ENCODE data around the gene LRP10. TPM values are rescaled to one million over a fixed set of nuclear protein-coding genes. Genes with fewer than 3 reads are reported as not detected.

LRP10 gene
- total RNA-seq, 1 experiment from 2014 or later, result 29.6 TPM

- Mint-ChIP-seq H3K36me3 (ENCODE audit: insufficient read depth, unreplicated experiment) (no peaks in the 10 kb centered on the region), H3K9me3 (ENCODE audit: unreplicated experiment) (no peaks in the 10 kb centered on the region), H3K4me1 (ENCODE audit: low read depth, unreplicated experiment) (no peaks in the 10 kb centered on the region), H3K27me3 (ENCODE audit: insufficient read depth, unreplicated experiment) (no peaks in the 10 kb centered on the region), H3K27ac (ENCODE audit: unreplicated experiment) (no peak overlapping the region), H3K4me3 (ENCODE audit: unreplicated experiment) (no peak overlapping the region)
- ChIA-PET POLR2A (no interaction called here), CTCF (no interaction called here)
- H3K36me3 ChIP-seq (ENCODE audit: control insufficient read depth, insufficient read depth, low read length), result no peaks in the 10 kb centered on the region
- intact Hi-C loops (cut with micrococcal nuclease; ENCODE audit: unreplicated experiment), result no loop called here
- H3K4me1 ChIP-seq, result peaks cover 6% of the 10 kb centered on the region; the same call in 1 of the 2 replicates
- H3K4me3 ChIP-seq (ENCODE audit: low read depth, low read length), result no peak overlapping the region
- peak in 1 of 2 experiments; percentile 19 for DNase-seq
- H3K27me3 ChIP-seq (replicated peaks; ENCODE audit: control insufficient read depth, insufficient read depth, low read length), result no peaks in the 10 kb centered on the region
- no TSS peak for BruUV-seq (replicated peaks)
- TF ChIP-seq CTCF (IDR thresholded peaks at IDR 0.05; ENCODE audit: insufficient read depth in 1 of 2, low read depth in 1 of 2, low read length in 1 of 2, severe bottlenecking in 1 of 2, unreplicated experiment in 1 of 2), result no peak
- H3K9me3 ChIP-seq, result no peaks in the 10 kb centered on the region
Observed at GRCh38 chr14:22865424-22866405, 5.8 kb upstream of the LRP10 start.

DNA sequence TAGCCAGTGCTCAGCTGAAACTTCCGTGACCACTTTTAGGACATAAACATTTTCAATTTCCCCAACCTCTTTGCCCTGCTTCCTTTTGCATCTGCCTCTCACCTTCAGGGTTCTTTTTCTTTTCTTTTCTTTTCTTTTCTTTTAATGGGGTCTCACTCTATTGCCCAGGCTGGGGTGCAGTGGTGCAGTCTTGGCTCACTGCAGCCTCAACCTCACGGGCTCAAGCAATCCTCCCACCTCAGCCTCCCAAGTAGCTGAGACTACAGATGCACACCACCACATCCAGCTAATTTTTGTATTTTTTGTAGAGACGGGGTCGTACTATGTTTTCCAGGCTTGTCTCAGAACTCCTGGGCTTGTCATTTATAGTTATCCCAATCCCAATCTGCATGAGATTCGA is 4.7 kb upstream of the LRP10 start:
- Mint-ChIP-seq H3K27ac (ENCODE audit: unreplicated experiment) (no peak overlapping the region), H3K4me3 (ENCODE audit: unreplicated experiment) (no peak overlapping the region), H3K36me3 (ENCODE audit: insufficient read depth, unreplicated experiment) (peaks cover 5% of the 10 kb centered on the region), H3K27me3 (ENCODE audit: insufficient read depth, unreplicated experiment) (no peaks in the 10 kb centered on the region), H3K9me3 (ENCODE audit: unreplicated experiment) (no peaks in the 10 kb centered on the region), H3K4me1 (ENCODE audit: low read depth, unreplicated experiment) (no peaks in the 10 kb centered on the region)
- Histone ChIP-seq H3K36me3 (ENCODE audit: control insufficient read depth, insufficient read depth, low read length) (no peaks in the 10 kb centered on the region), H3K4me3 (ENCODE audit: low read depth, low read length) (no peak overlapping the region), H3K27me3 (replicated peaks; ENCODE audit: control insufficient read depth, insufficient read depth, low read length) (no peaks in the 10 kb centered on the region), H3K9me3 (no peaks in the 10 kb centered on the region), H3K4me1 (peaks cover 9% of the 10 kb centered on the region; the same call in 1 of the 2 replicates)
- BruUV-seq (replicated peaks), result no TSS peak
- ChIA-PET POLR2A (no interaction called here), CTCF (no interaction called here)
- intact Hi-C loops (cut with micrococcal nuclease; ENCODE audit: unreplicated experiment), result no loop called here
- TF ChIP-seq CTCF (IDR thresholded peaks at IDR 0.05; ENCODE audit: insufficient read depth in 1 of 2, low read depth in 1 of 2, low read length in 1 of 2, severe bottlenecking in 1 of 2, unreplicated experiment in 1 of 2), result no peak
- no peak for DNase-seq

DNA sequence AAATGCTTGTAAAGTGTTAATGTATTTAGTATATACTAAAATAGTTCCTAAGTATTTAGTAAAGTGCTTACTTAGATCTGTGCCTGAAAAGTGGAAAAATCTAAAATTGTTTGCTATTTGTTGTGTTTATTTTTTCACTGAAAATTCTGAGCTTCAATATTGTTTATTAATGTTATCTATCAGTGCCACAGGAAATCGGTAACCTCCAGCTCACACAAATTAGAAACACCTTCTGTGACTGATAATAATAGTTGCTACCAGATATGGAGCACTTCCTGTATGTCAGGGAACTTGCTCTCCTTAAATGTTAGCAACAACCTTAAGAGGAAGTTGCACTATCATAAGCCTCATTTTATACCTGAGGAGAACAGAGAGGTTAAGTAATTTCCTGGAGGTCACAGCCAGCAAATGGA is 723 bp upstream of the LRP10 start:
- Histone ChIP-seq H3K36me3 (ENCODE audit: control insufficient read depth, insufficient read depth, low read length) (peaks cover 7% of the 10 kb centered on the region; the same call in 1 of the 2 replicates), H3K4me3 (ENCODE audit: low read depth, low read length) (peak overlapping the region; percentile 91), H3K9me3 (no peaks in the 10 kb centered on the region), H3K27me3 (replicated peaks; ENCODE audit: control insufficient read depth, insufficient read depth, low read length) (no peaks in the 10 kb centered on the region), H3K4me1 (peaks cover 9% of the 10 kb centered on the region; the same call in 1 of the 2 replicates)
- Mint-ChIP-seq H3K4me1 (ENCODE audit: low read depth, unreplicated experiment) (peaks cover 8% of the 10 kb centered on the region), H3K27ac (ENCODE audit: unreplicated experiment) (peak overlapping the region; percentile 87), H3K36me3 (ENCODE audit: insufficient read depth, unreplicated experiment) (peaks cover 15% of the 10 kb centered on the region), H3K9me3 (ENCODE audit: unreplicated experiment) (no peaks in the 10 kb centered on the region), H3K27me3 (ENCODE audit: insufficient read depth, unreplicated experiment) (no peaks in the 10 kb centered on the region), H3K4me3 (ENCODE audit: unreplicated experiment) (peak overlapping the region; percentile 82)
- POLR2A ChIA-PET, result interaction anchor here (0.5 to 1.6 kb wide), 6 partner anchors 11 to 282 kb away, joined by 3 to 11 read pairs (median 5); partner anchors contain the start of genes DAD1 and PRMT5
- CTCF ChIA-PET, result interaction anchor here (0.5 to 1.9 kb wide), 9 partner anchors 11 to 52 kb away, joined by 3 to 10 read pairs (median 5); no protein-coding TSS in a partner anchor
- DNase-seq, result no peak
- intact Hi-C loops (cut with micrococcal nuclease; ENCODE audit: unreplicated experiment), result loop anchor here (5.0 kb wide), 3 partner anchors 46 to 309 kb away; partner anchors contain the start of genes AJUBA and RBM23
- BruUV-seq (replicated peaks), result no TSS peak
- TF ChIP-seq CTCF (IDR thresholded peaks at IDR 0.05; ENCODE audit: insufficient read depth in 1 of 2, low read depth in 1 of 2, low read length in 1 of 2, severe bottlenecking in 1 of 2, unreplicated experiment in 1 of 2), result no peak
